Thyroid gland (tissue), 4 donors: ENCODE results near the gene KHDC4.

Source experiments
- POLR2A ChIP-seq, 2 donors: fragments of 450-650 bp; IDR thresholded peaks; one replicate each; pipeline ENCODE4 v1.6.1; 2017; ENCODE audit warnings: antibody characterized with exemption in 2 of 2, mild to moderate bottlenecking in 2 of 2, moderate library complexity in 1 of 2
- TF ChIP-seq, protein P1 (sequence below), 6 experiments: fragments of 200-600 bp in 3 of 6; fragments of 450-650 bp in 3 of 6; sonication (generic) in 3 of 6; IDR thresholded peaks; one replicate each; pipeline ENCODE4 v1.5.1; 2016 to 2019; ENCODE audit warnings: antibody characterized with exemption in 6 of 6, mild to moderate bottlenecking in 2 of 6, inconsistent platforms in 1 of 6, moderate library complexity in 1 of 6

DNA sequence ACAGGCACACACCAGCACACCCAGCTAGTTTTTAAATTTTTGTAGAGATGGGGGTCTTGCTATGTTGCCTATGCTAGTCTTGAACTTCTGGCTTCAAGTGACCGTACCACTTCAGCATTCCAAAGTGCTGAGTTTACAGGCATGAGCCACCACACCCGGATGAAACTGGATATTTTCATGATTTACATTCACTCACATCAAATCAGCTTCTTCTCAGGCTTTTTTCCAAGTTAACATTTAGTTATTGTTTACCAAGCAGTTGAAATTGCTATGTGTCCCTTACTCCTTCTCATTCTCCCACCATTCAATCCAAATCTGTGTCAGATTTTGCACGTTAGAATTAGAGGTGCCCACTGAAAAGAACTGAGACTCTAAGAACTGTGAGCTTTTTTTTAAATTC, 41.4 kb downstream of the KHDC4 start:
- TF ChIP-seq POLR2A (IDR thresholded peaks at IDR 0.05), result no peak
- TF ChIP-seq, protein P1, sequence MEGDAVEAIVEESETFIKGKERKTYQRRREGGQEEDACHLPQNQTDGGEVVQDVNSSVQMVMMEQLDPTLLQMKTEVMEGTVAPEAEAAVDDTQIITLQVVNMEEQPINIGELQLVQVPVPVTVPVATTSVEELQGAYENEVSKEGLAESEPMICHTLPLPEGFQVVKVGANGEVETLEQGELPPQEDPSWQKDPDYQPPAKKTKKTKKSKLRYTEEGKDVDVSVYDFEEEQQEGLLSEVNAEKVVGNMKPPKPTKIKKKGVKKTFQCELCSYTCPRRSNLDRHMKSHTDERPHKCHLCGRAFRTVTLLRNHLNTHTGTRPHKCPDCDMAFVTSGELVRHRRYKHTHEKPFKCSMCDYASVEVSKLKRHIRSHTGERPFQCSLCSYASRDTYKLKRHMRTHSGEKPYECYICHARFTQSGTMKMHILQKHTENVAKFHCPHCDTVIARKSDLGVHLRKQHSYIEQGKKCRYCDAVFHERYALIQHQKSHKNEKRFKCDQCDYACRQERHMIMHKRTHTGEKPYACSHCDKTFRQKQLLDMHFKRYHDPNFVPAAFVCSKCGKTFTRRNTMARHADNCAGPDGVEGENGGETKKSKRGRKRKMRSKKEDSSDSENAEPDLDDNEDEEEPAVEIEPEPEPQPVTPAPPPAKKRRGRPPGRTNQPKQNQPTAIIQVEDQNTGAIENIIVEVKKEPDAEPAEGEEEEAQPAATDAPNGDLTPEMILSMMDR (IDR thresholded peaks at IDR 0.05), result no peak
